Heart left ventricle (tissue), 13 donors: ENCODE data around the gene POU3F1.

Experiments
- CTCF ChIP-seq, 12 donors: fragments of 200-600 bp; sonication (generic) in 4 of 12; IDR thresholded peaks; one replicate each; pipeline versions ENCODE4 v1.5.0 to v1.8.0; 2018 to 2022; ENCODE audit warnings: antibody characterized with exemption in 12 of 12, mild to moderate bottlenecking in 5 of 12
- POLR2A ChIP-seq, 2 donors: fragments of 450-650 bp; IDR thresholded peaks; one replicate each; pipeline ENCODE4 v1.6.1; 2017; ENCODE audit warnings: antibody characterized with exemption in 2 of 2, mild to moderate bottlenecking in 2 of 2, moderate library complexity in 2 of 2
- donor health status: ischemic (EF 13 %, LVEDD 7.1; RV severe dilation, severe dysfunction).
- donor health status: DM: no; HTN: yes; CAD: no.
- donor health status: DM: no; HTN: no; CAD: no.
- donor health status: ischemic (EF 25% LVEDD 6.9; RV normal size, moderate dysfunction).
- donor health status: ischemic (EF 25% LVEDD 5.7; RV mildly dilated, moderate dysfunction).
- donor health status: ischemic (EF 35%, LVEDD 5.7; RV mildly dilated, moderate dysfunction).
- donor health status: nonischemic (EF 11% LVEDD 7.7; RV severe dilation, severe dysfunction).
- donor health status: DM: yes; HTN: yes; CAD: no.
- donor health status: PGD.
- donor health status: ischemic (EF 29% LVEDD 5.4; RV normal size, mild dysfunction).
- donor health status: nonischemic (EF 23%, LVEDD 6.1; RV moderate dilation, normal function).

- TF ChIP-seq POLR2A (IDR thresholded peaks at IDR 0.05), result no peak
- no peak for TF ChIP-seq CTCF (IDR thresholded peaks at IDR 0.05)
Observed at GRCh38 chr1:38043036-38043747, 3.4 kb downstream of the POU3F1 start.
